NCI-H1436 (cell line): ENCODE data around the gene ZFAND2B.
"Not testable (repeated sequence)": the region's sequence is repeated elsewhere in the genome, so short reads cannot be mapped to it uniquely, and the experiment has no call there.

Experiments used
- DNase-seq: peaks from one replicate; lab custom pipeline; 2025; lab: John Stamatoyannopoulos, UW

Gene ZFAND2B

GRCh38 chr2:219250049-219250781 lies 43.6 kb downstream of the ZFAND2B start:
- no peak for DNase-seq

GRCh38 chr2:219251656-219252055 lies 45.1 kb downstream of the ZFAND2B start:
- DNase-seq, result no peak

GRCh38 chr2:219252084-219252483 lies 45.5 kb downstream of the ZFAND2B start:
- no peak for DNase-seq

- DNase-seq, result no peak
Measured at GRCh38 chr2:219252570-219252899, 46.0 kb downstream of the ZFAND2B start.

- no peak for DNase-seq
Measured at GRCh38 chr2:219252900-219253752, 46.5 kb downstream of the ZFAND2B start, which contains the start of gene TUBA4B. Gene TUBA4B (plus strand): TSS chr2:219253243. CDS start chr2:219253408, 165 bp downstream.

GRCh38 chr2:219253753-219254589 lies 47.4 kb downstream of the ZFAND2B start, which contains the start of gene TUBA4A:
Gene TUBA4A (minus strand): TSS chr2:219253918. CDS start chr2:219253858, 60 bp downstream.
- DNase-seq, result peak; percentile 73

- DNase-seq, result no peak
Measured at GRCh38 chr2:219254590-219255201, 48.1 kb downstream of the ZFAND2B start.

GRCh38 chr2:219258942-219259341 lies 52.4 kb downstream of the ZFAND2B start:
- DNase-seq, result not testable (repeated sequence)
